Right lobe of liver (tissue), 4 donors: Measurements from ENCODE around the gene CCT2.

ENCODE experiments used
- CTCF ChIP-seq, 4 donors: fragments of 200-600 bp in 3 of 4; fragments of 450-650 bp in 1 of 4; IDR thresholded peaks; one replicate each; pipeline versions ENCODE4 v1.5.1 to v1.8.0; 2016 to 2022; ENCODE audit warnings: antibody characterized with exemption in 4 of 4, mild to moderate bottlenecking in 2 of 4
- POLR2A ChIP-seq: fragments of 450-650 bp; IDR thresholded peaks from one replicate; pipeline ENCODE4 v1.6.1; 2017; ENCODE audit warnings: antibody characterized with exemption, mild to moderate bottlenecking
- donor health status: DM: no; HTN: no; CAD: no.
- donor health status: DM: no; HTN: no; CAD: no.
- donor health status: DM: no; HTN: yes; CAD: no.

GRCh38 chr12:69550569-69551350, 34.5 kb upstream of the CCT2 start:
- TF ChIP-seq POLR2A (no peak), CTCF (IDR thresholded peaks at IDR 0.05) (no peak)
